GM23338 (cell line): Measurements from ENCODE around the gene PRR22.

Experiments used
- CREB1 ChIP-seq: fragments of 250-450 bp; sonication (Bioruptor Pico); IDR thresholded peaks from 2 replicates; pipeline ENCODE4 v1.5.0; 2020; ENCODE audit warnings: low read depth, mild to moderate bottlenecking, moderate library complexity
- ETS1 ChIP-seq: IDR thresholded peaks from 2 replicates; pipeline ENCODE4 v1.6.1; 2016; ENCODE audit warnings: antibody characterized with exemption
- EZH2 ChIP-seq: fragments of 200-600 bp; sonication (generic); IDR thresholded peaks from one replicate; pipeline ENCODE4 v1.8.0; 2017; ENCODE audit warnings: antibody characterized with exemption, mild to moderate bottlenecking, low read depth; ENCODE audit not compliant: unreplicated experiment
- EZH2phosphoT487 ChIP-seq: fragments of 200-600 bp; sonication (generic); IDR thresholded peaks from one replicate; pipeline ENCODE4 v1.8.1; 2018; ENCODE audit warnings: antibody characterized with exemption; ENCODE audit not compliant: unreplicated experiment
- JUNB ChIP-seq: IDR thresholded peaks from one replicate; pipeline ENCODE4 v1.6.1; 2016; ENCODE audit warnings: antibody characterized with exemption; ENCODE audit not compliant: unreplicated experiment
- NANOG ChIP-seq: IDR thresholded peaks from 2 replicates; pipeline ENCODE4 v1.6.1; 2016; ENCODE audit warnings: antibody characterized with exemption, borderline replicate concordance
- POLR2AphosphoS5 ChIP-seq: IDR thresholded peaks from 2 replicates; pipeline ENCODE4 v1.6.1; 2016; ENCODE audit warnings: antibody characterized with exemption, low read depth
- ZNF114 ChIP-seq: fragments of 250-450 bp; sonication (Bioruptor Pico); IDR thresholded peaks from 2 replicates; pipeline ENCODE4 v1.5.0; 2020; ENCODE audit warnings: mild to moderate bottlenecking, moderate library complexity
- TF ChIP-seq, protein P1 (sequence below), 2 experiments: fragments of 200-600 bp in 1 of 2; sonication (generic) in 1 of 2; conservative IDR thresholded peaks; 2 replicates each; pipeline versions ENCODE4 v1.5.1 to v1.6.1; 2016 to 2017; ENCODE audit warnings: antibody characterized with exemption in 2 of 2, low read depth in 2 of 2, mild to moderate bottlenecking in 2 of 2, moderate library complexity in 1 of 2
- TF ChIP-seq, protein P2 (sequence below): IDR thresholded peaks from one replicate; pipeline ENCODE4 v1.6.1; 2018; ENCODE audit warnings: antibody characterized with exemption; ENCODE audit not compliant: unreplicated experiment

DNA sequence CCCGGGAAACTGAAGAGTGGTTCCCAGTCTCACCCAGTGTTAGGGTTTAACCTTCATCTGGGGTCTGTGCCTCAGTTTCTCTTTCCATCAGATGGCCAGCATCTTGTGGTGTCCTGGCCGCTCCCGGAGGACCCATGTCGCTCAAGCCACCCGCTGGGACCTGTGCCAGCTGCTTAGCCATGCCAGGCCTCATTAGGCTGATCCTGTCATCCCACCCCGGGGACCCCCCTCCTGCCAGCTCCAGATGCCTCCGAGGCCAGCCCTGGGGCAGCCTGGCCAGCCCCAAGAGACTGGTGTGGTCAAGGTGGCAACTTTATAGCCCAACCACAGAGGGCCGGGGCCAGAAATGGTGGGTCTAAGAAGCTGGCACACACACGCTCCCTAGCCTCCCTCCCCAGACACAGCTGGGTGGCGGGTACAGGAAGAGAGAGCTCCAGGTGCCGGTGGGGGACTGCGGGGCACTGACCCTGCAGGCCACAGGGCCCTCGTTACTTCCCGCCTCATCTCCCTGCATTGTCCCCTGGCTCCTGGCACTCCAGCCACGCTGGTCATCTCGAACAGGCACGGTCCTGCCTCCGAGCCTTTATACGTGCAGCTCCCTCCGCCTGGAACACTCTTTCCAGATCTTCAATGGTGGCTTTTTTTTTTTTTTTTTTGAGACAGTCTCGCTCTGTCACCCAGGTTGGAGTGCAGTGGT is 23.7 kb upstream of the PRR22 start:
- TF ChIP-seq, protein P1, sequence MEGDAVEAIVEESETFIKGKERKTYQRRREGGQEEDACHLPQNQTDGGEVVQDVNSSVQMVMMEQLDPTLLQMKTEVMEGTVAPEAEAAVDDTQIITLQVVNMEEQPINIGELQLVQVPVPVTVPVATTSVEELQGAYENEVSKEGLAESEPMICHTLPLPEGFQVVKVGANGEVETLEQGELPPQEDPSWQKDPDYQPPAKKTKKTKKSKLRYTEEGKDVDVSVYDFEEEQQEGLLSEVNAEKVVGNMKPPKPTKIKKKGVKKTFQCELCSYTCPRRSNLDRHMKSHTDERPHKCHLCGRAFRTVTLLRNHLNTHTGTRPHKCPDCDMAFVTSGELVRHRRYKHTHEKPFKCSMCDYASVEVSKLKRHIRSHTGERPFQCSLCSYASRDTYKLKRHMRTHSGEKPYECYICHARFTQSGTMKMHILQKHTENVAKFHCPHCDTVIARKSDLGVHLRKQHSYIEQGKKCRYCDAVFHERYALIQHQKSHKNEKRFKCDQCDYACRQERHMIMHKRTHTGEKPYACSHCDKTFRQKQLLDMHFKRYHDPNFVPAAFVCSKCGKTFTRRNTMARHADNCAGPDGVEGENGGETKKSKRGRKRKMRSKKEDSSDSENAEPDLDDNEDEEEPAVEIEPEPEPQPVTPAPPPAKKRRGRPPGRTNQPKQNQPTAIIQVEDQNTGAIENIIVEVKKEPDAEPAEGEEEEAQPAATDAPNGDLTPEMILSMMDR (conservative IDR thresholded peaks at IDR 0.05; ENCODE audit: low read depth in 2 of 2) = no peak
- TF ChIP-seq EZH2 (no peak), POLR2AphosphoS5 (no peak), CREB1 (CRISPR knock-in tag) (no peak), JUNB (no peak), ZNF114 (CRISPR knock-in tag) (no peak), ETS1 (no peak), EZH2phosphoT487 (no peak), NANOG (no peak)
- TF ChIP-seq, protein P2, sequence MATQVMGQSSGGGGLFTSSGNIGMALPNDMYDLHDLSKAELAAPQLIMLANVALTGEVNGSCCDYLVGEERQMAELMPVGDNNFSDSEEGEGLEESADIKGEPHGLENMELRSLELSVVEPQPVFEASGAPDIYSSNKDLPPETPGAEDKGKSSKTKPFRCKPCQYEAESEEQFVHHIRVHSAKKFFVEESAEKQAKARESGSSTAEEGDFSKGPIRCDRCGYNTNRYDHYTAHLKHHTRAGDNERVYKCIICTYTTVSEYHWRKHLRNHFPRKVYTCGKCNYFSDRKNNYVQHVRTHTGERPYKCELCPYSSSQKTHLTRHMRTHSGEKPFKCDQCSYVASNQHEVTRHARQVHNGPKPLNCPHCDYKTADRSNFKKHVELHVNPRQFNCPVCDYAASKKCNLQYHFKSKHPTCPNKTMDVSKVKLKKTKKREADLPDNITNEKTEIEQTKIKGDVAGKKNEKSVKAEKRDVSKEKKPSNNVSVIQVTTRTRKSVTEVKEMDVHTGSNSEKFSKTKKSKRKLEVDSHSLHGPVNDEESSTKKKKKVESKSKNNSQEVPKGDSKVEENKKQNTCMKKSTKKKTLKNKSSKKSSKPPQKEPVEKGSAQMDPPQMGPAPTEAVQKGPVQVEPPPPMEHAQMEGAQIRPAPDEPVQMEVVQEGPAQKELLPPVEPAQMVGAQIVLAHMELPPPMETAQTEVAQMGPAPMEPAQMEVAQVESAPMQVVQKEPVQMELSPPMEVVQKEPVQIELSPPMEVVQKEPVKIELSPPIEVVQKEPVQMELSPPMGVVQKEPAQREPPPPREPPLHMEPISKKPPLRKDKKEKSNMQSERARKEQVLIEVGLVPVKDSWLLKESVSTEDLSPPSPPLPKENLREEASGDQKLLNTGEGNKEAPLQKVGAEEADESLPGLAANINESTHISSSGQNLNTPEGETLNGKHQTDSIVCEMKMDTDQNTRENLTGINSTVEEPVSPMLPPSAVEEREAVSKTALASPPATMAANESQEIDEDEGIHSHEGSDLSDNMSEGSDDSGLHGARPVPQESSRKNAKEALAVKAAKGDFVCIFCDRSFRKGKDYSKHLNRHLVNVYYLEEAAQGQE = no peak
